ENCODE measurements around the gene OXSM. TPM values are rescaled to one million over a fixed set of nuclear protein-coding genes. Genes with fewer than 3 reads are reported as not detected.

The OXSM gene
- total RNA-seq, 2 experiments from 2014 or later: 10.4 to 13.6 TPM

Other genes with a start within 250 kb of the OXSM start
- 100 to 1,000 TPM; 139 to 143 TPM for gene TOP2B, start 125.2 kb upstream of the OXSM start, total RNA-seq
- gene NGLY1, start 6.6 kb upstream of the OXSM start, total RNA-seq: 10 to 100 TPM; 80.4 to 80.8 TPM